Fibroblast of the aortic adventitia (primary cell): ENCODE measurements around the gene GAB1. TPM values are rescaled to one million over a fixed set of nuclear protein-coding genes. Genes with fewer than 3 reads are reported as not detected.

ENCODE experiments used
- DNase-seq: peaks from one replicate; pipeline ENCODE4 v3.0.0-alpha.2; 2010; ENCODE audit warnings: low read depth
- H3K4me3 ChIP-seq: 2 replicates; pipeline ENCODE4 v1.5.1; 2011; ENCODE audit warnings: low read depth, mild to moderate bottlenecking, control low read depth, low read length, moderate library complexity
- total RNA-seq: library from RNA; depleted of rRNA; stranded (reverse); fragments of >200 nt; gene quantifications from 2 replicates; pipeline ENCODE4 v1.2.3, GENCODE V29; 2012; ENCODE audit warnings: low replicate concordance
- TF ChIP-seq, protein P1 (sequence below): IDR thresholded peaks from 2 replicates; pipeline ENCODE4 v1.5.1; 2011; ENCODE audit warnings: mild to moderate bottlenecking, low read length, control low read depth, inconsistent platforms; ENCODE audit not compliant: insufficient read depth

The GAB1 gene
- total RNA-seq, 1 donor, result 22.8 TPM

DNA sequence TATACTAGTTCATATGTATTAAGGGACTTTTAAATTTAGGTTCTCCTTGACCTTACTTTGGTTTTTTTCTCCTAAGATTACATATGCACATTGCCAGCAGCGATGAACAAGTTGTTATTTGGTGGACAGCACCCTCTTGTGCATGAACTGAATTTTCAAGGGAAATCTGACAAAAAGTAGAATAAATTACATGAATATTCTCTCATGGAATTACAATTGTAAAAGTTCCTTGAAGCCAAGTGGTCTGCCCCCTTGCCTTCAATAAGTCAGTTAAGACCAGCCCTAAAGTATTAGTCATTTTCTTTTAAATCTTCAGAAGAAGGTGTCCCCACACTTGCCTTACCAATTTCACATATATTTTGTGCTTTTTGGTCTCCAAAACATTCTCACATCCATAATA lies 146.2 kb downstream of the GAB1 start:
- TF ChIP-seq, protein P1, sequence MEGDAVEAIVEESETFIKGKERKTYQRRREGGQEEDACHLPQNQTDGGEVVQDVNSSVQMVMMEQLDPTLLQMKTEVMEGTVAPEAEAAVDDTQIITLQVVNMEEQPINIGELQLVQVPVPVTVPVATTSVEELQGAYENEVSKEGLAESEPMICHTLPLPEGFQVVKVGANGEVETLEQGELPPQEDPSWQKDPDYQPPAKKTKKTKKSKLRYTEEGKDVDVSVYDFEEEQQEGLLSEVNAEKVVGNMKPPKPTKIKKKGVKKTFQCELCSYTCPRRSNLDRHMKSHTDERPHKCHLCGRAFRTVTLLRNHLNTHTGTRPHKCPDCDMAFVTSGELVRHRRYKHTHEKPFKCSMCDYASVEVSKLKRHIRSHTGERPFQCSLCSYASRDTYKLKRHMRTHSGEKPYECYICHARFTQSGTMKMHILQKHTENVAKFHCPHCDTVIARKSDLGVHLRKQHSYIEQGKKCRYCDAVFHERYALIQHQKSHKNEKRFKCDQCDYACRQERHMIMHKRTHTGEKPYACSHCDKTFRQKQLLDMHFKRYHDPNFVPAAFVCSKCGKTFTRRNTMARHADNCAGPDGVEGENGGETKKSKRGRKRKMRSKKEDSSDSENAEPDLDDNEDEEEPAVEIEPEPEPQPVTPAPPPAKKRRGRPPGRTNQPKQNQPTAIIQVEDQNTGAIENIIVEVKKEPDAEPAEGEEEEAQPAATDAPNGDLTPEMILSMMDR, result peak; percentile 64
- no peak overlapping the region for H3K4me3 ChIP-seq
- DNase-seq, result peak; percentile 80

- TF ChIP-seq, protein P1, result no peak
- no peak overlapping the region for H3K4me3 ChIP-seq
- DNase-seq, result no peak
These were observed 149.6 kb downstream of the GAB1 start for GRCh38 chr4:143486314-143486713.

DNA sequence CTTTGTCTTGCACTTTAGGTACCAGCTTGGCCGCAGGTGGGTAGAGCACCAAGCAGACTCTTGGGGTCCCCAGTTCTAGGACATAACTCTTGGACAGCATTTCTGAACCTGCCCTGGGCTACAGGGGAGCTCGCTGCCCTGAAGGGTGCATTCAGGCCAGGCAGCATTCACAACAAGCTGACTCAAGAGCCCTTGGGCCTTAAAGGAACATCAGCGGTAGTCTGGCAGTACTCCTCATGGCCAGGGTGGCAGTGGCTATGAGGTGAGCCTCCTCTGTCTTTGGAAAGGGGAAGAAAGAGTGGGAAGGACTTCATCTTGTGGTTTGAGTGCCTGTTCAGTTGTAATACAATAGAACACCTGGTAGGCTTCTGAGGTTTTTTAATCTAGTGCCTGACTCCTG lies 152.0 kb downstream of the GAB1 start:
- DNase-seq, result no peak
- no peak overlapping the region for H3K4me3 ChIP-seq
- TF ChIP-seq, protein P1, result no peak

- no peak overlapping the region for H3K4me3 ChIP-seq
- peak; percentile 22 for DNase-seq
- TF ChIP-seq, protein P1, result no peak
These were observed 152.4 kb downstream of the GAB1 start for GRCh38 chr4:143489106-143489505.

DNA sequence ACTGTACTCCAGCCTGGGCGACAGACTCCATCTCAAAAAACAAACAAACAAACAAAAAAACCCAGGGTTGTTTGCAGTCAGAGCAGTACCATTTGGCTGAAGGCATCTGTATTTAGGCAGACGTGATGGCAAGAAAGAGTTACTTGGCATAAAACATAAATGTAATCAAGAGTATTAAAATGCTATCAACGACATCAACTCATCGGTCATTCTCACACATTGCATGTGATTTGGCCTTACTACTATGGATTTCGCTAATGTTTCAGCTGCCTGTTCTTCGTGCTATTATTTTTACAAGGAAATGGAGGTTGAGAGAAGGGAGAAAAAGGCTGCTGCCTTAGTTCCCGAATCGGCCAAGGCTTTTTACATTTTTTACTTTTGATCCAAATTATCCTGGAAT lies 161.3 kb downstream of the GAB1 start:
- DNase-seq, result no peak
- no peak overlapping the region for H3K4me3 ChIP-seq
- TF ChIP-seq, protein P1, result no peak

- TF ChIP-seq, protein P1, result no peak
- no peak for DNase-seq
- H3K4me3 ChIP-seq, result no peak overlapping the region
These were observed 165.6 kb downstream of the GAB1 start for GRCh38 chr4:143502231-143502630.

- H3K4me3 ChIP-seq, result no peak overlapping the region
- no peak for DNase-seq
- TF ChIP-seq, protein P1, result no peak
These were observed 169.4 kb downstream of the GAB1 start for GRCh38 chr4:143506031-143506430.
